OCI-LY3 (cell line): Measurements from ENCODE around the gene STK32C.

Experiments used
- H2AFZ ChIP-seq: fragments of 200-600, 300-600 bp; shearing (Covaris generic); 2 replicates; pipeline ENCODE4 v1.6.0; 2014; ENCODE audit warnings: antibody characterized with exemption, low read depth, low read length
- H3K27ac ChIP-seq: fragments of 200-600, 300-600 bp; sonication (generic); 2 replicates; pipeline ENCODE4 v1.5.1; 2014; ENCODE audit warnings: mild to moderate bottlenecking, low read length, moderate library complexity, mixed read lengths
- H3K27me3 ChIP-seq: fragments of 200-600, 300-600 bp; sonication (generic); 2 replicates; pipeline ENCODE4 v1.6.1; 2014; ENCODE audit warnings: low read depth, low read length, mixed read lengths
- H3K36me3 ChIP-seq: fragments of 200-600, 300-600 bp; sonication (generic); replicated peaks from 2 replicates; pipeline ENCODE3; 2014; ENCODE audit warnings: low read depth, low read length, mixed read lengths
- H3K4me1 ChIP-seq: fragments of 300-600, 200-600 bp; sonication (generic); 2 replicates; pipeline ENCODE4 v1.6.1; 2014; ENCODE audit warnings: low read length, mixed read lengths
- H3K4me2 ChIP-seq: fragments of 200-600, 300-600 bp; sonication (generic); 2 replicates; pipeline ENCODE4 v1.6.1; 2014; ENCODE audit warnings: low read length, mixed read lengths
- H3K4me3 ChIP-seq: fragments of 300-600, 200-600 bp; sonication (generic); 2 replicates; pipeline ENCODE4 v1.5.1; 2014; ENCODE audit warnings: antibody characterized with exemption, mild to moderate bottlenecking, low read length, moderate library complexity
- H3K79me2 ChIP-seq: fragments of 300-600, 200-600 bp; shearing (Covaris generic); 2 replicates; pipeline ENCODE4 v1.6.1; 2014; ENCODE audit warnings: mild to moderate bottlenecking, low read length, mixed read lengths
- H3K9ac ChIP-seq: fragments of 300-600, 200-600 bp; shearing (Covaris generic); 2 replicates; pipeline ENCODE4 v1.6.0; 2014; ENCODE audit warnings: mild to moderate bottlenecking, low read length, moderate library complexity
- H3K9me3 ChIP-seq: fragments of 200-600, 300-600 bp; shearing (Covaris generic); 2 replicates; pipeline ENCODE4 v1.6.1; 2014; ENCODE audit warnings: low read length, mixed read lengths; ENCODE audit not compliant: insufficient read depth
- H4K20me1 ChIP-seq: fragments of 200-600, 300-600 bp; sonication (generic); 2 replicates; pipeline ENCODE4 v1.6.1; 2016; ENCODE audit warnings: low read length, mixed read lengths; ENCODE audit not compliant: insufficient read depth
- CTCF ChIP-seq: fragments of 200-600, 300-600 bp; sonication (generic); IDR thresholded peaks from 2 replicates; pipeline ENCODE4 v1.5.1; 2014; ENCODE audit warnings: antibody characterized with exemption, low read length, low read depth
- EZH2phosphoT487 ChIP-seq: fragments of 200-600 bp; shearing (Covaris generic); IDR thresholded peaks from 2 replicates; pipeline ENCODE4 v1.6.1; 2018; ENCODE audit warnings: antibody characterized with exemption, mixed run types, low read depth

STK32C gene

DNA sequence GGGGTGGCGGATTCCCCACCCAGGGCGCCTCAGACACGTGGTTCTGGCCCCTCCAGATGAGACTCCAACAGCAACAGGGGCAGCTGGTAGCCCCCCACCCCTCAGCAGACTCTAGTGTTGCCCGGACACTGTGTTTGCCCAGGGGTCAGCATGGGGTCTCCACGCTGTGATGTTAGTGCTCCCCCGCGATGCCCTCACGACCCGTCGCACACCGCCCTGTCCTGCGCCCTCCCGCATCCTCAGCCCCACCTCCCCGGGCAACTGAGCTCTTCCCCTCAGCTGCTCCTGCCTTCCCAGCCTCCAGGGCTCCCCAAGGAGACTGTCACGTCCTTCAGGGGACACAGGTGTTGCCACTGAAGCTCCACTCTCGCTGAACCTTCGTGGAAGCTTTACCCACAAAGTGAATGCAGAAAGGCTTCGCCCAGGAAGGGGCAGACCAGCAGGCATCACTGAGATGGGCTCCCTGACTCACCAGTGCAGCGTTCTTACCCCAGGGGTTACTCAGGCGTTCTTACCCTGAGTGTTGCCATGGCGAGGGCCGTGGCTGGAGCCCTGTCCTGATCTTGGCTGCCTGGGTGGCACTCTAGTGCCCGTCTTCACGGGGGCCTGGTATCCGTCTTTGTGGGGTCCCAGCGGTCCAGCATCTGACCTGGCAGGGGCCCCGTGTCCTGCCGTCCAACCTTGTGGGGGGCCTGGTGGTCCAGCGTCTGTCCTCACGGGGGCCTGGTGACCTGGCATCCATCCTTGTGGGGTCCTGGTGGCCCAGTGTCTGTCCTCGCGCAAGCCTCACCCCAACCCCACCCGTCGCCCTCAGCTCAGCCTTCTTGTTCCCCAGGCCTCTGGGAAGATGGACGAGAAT lies 106.4 kb downstream of the STK32C start:
- H2AFZ ChIP-seq, result no peak overlapping the region
- H3K4me3 ChIP-seq, result no peak overlapping the region
- no peak overlapping the region for H3K27ac ChIP-seq
- H3K79me2 ChIP-seq, result no peaks in the 10 kb centered on the region
- H3K4me2 ChIP-seq, result no peak overlapping the region
- TF ChIP-seq EZH2phosphoT487 (no peak), CTCF (no peak)
- H4K20me1 ChIP-seq, result no peaks in the 10 kb centered on the region
- no peaks in the 10 kb centered on the region for H3K36me3 ChIP-seq
- H3K9me3 ChIP-seq, result no peaks in the 10 kb centered on the region
- H3K4me1 ChIP-seq, result no peaks in the 10 kb centered on the region
- no peak overlapping the region for H3K9ac ChIP-seq
- no peaks in the 10 kb centered on the region for H3K27me3 ChIP-seq

DNA sequence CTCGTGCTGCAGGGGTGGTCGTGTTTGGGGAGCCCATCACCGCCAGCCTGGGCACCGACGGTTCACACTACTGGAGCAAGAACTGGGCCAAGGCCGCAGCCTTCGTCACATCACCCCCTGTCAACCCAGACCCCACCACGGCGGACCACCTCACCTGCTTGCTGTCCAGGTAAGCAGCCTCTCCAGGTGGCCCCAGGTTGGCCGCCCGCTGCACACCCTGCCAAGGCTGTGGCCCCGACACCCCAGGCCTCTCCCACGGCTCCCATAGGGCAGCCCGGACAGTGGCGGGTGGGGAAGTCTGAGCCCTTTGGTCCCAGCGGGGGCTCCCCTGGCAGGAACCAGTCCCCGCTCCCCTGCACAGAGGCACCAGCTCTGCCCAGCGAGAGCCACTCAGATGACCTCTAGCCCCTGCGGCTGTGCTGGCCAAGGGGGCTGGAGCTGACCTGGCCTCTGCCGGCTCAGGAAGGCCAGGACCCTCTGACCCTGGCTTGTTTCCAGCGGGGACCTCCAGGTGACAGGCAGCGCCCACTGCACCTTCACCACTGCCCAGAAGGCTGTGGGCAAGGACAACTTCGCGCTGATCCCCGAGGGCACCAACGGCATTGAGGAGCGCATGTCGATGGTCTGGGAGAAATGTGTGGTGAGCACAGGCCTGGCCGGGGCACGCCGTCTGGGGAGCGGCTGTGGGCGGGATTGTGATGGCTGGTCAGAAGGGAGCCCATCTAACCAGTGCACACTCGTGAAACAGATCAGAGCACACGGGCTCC lies 107.2 kb downstream of the STK32C start:
- H3K4me1 ChIP-seq, result no peaks in the 10 kb centered on the region
- no peaks in the 10 kb centered on the region for H3K36me3 ChIP-seq
- no peak overlapping the region for H3K27ac ChIP-seq
- TF ChIP-seq EZH2phosphoT487 (no peak), CTCF (no peak)
- no peak overlapping the region for H3K4me3 ChIP-seq
- no peak overlapping the region for H3K9ac ChIP-seq
- H2AFZ ChIP-seq, result no peak overlapping the region
- H4K20me1 ChIP-seq, result no peaks in the 10 kb centered on the region
- H3K9me3 ChIP-seq, result no peaks in the 10 kb centered on the region
- H3K27me3 ChIP-seq, result no peaks in the 10 kb centered on the region
- H3K79me2 ChIP-seq, result no peaks in the 10 kb centered on the region
- no peak overlapping the region for H3K4me2 ChIP-seq

DNA sequence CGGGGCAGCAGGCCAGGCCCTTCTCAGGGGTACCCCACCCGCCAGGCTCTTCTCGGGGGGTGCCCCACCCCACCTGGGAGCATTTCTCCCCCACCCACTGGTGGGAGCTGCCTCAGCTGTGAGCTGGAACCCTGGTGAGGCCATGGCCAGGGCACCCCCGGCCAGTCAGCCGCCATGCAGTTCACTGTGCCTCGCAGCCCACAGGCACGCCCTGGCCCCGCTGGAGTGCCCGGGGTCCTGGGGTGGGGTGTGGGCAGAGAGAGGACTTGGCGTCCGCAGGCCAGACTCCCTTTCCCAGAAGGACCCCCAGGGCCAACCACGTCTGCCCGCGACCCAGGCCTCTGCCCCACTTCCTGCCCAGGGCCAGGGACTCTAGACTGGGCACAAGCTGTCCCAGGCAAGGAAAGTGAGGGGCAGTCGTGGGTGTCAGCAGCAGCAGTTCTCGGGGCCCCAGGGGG lies 107.9 kb downstream of the STK32C start:
- H3K4me2 ChIP-seq, result no peak overlapping the region
- no peak overlapping the region for H3K9ac ChIP-seq
- no peaks in the 10 kb centered on the region for H3K9me3 ChIP-seq
- H3K4me1 ChIP-seq, result no peaks in the 10 kb centered on the region
- H4K20me1 ChIP-seq, result no peaks in the 10 kb centered on the region
- H3K4me3 ChIP-seq, result no peak overlapping the region
- H3K36me3 ChIP-seq, result no peaks in the 10 kb centered on the region
- no peaks in the 10 kb centered on the region for H3K79me2 ChIP-seq
- H3K27me3 ChIP-seq, result no peaks in the 10 kb centered on the region
- TF ChIP-seq EZH2phosphoT487 (no peak), CTCF (no peak)
- no peak overlapping the region for H3K27ac ChIP-seq
- H2AFZ ChIP-seq, result no peak overlapping the region

DNA sequence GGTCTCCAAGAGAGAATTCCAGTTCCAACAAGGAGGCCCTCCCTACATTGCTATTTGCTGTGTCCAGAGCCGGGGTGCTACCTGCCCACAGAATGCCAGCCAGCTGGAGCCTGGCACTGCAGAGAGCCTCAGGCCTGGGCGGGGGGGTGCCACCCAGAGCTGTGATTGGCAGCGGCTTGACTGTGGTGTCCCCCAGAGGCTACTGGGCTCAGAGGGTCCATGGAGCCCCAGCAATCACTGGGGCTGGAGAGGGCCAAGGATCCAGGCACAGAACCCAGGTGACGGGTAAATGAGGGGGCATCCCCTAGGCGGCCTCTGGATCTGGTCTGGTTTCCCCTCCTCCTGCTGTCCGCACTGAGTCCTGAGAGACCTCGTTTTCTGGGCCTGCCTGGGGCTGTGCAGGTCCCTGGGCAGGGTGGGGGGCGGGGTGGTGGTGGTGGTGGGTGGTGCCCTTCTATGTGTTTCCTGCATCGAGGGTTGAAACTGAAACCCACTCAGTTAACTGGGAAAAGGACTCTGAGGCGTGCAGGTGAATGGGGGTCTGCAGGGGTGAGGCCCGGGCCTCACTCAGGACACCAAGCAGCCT lies 108.4 kb downstream of the STK32C start:
- H3K9ac ChIP-seq, result no peak overlapping the region
- H3K36me3 ChIP-seq, result no peaks in the 10 kb centered on the region
- H3K4me3 ChIP-seq, result no peak overlapping the region
- no peak overlapping the region for H2AFZ ChIP-seq
- no peaks in the 10 kb centered on the region for H3K79me2 ChIP-seq
- no peak overlapping the region for H3K4me2 ChIP-seq
- H3K9me3 ChIP-seq, result no peaks in the 10 kb centered on the region
- no peak overlapping the region for H3K27ac ChIP-seq
- no peaks in the 10 kb centered on the region for H4K20me1 ChIP-seq
- TF ChIP-seq CTCF (no peak), EZH2phosphoT487 (no peak)
- no peaks in the 10 kb centered on the region for H3K27me3 ChIP-seq
- H3K4me1 ChIP-seq, result no peaks in the 10 kb centered on the region
